Endothelial cell of umbilical vein (primary cell): ENCODE data around the gene STAC3. TPM values are rescaled to one million over a fixed set of nuclear protein-coding genes. Genes with fewer than 3 reads are reported as not detected.

ENCODE experiments used
- BruUV-seq: library from RNA; stranded (reverse); fragments of 400-500 nt; replicated peaks from 2 replicates; lab custom pipeline; 2021; lab: Mats Ljungman, UMichigan
- CTCF ChIA-PET: fragments of 300-600, 350-600 bp; sonication (Branson Sonifier 250); formaldehyde crosslinking; loops from one replicate; lab custom pipeline; 2021; ENCODE audit warnings: antibody characterized with exemption, inconsistent platforms; lab: Charles Lee
- POLR2A ChIA-PET: fragments of 300-600, 350-600 bp; sonication (Branson Sonifier 250); formaldehyde crosslinking; loops from one replicate; lab custom pipeline; 2021; ENCODE audit warnings: antibody characterized with exemption, inconsistent platforms; lab: Charles Lee
- DNase-seq: peaks from one replicate; pipeline ENCODE4 v3.0.0-alpha.2; 2011; ENCODE audit warnings: low read depth, low spot score
- FAIRE-seq: peaks from 2 replicates; lab custom pipeline; 2011; peaks lifted over from hg19 to GRCh38; lab: Jason Lieb, UNC
- H2AFZ ChIP-seq: 2 replicates; pipeline ENCODE4 v1.6.0; 2012; ENCODE audit warnings: low read depth, low read length, control low read depth, inconsistent platforms
- H3K27ac ChIP-seq: 2 replicates; pipeline ENCODE4 v1.5.1; 2011; ENCODE audit warnings: low read depth, mild to moderate bottlenecking, control low read depth, low read length, moderate library complexity; ENCODE audit not compliant: insufficient read depth
- H3K27me3 ChIP-seq, 2 experiments: 2 replicates each; pipeline versions ENCODE4 v1.6.0 to v1.6.1; 2011; ENCODE audit warnings: low read length in 2 of 2, mixed read lengths in 1 of 2; ENCODE audit not compliant: control insufficient read depth in 2 of 2, insufficient read depth in 2 of 2
- H3K36me3 ChIP-seq, 2 experiments: 2 replicates in 1 of 2; 3 replicates in 1 of 2; pipeline ENCODE4 v1.5.1; 2011; ENCODE audit warnings: low read length in 2 of 2, mild to moderate bottlenecking in 1 of 2, moderate library complexity in 1 of 2; ENCODE audit not compliant: control insufficient read depth in 2 of 2, insufficient read depth in 2 of 2; ENCODE audit errors: extremely low read depth in 1 of 2
- H3K4me1 ChIP-seq: 3 replicates; pipeline ENCODE4 v1.5.1; 2011; ENCODE audit warnings: mild to moderate bottlenecking, low read length; ENCODE audit not compliant: control insufficient read depth, insufficient read depth; ENCODE audit errors: extremely low read depth
- H3K4me2 ChIP-seq: 2 replicates; pipeline ENCODE4 v1.6.1; 2011; ENCODE audit warnings: low read length, control low read depth, mixed read lengths; ENCODE audit not compliant: insufficient read depth
- H3K4me3 ChIP-seq, 3 experiments: fragments of 200-600 bp in 1 of 3; sonication (generic), shearing (Covaris generic) in 1 of 3; replicated peaks in 1 of 3; 2 replicates each; pipeline ENCODE4 v1.5.1; 2011 to 2016; ENCODE audit warnings: control low read depth in 3 of 3, low read length in 3 of 3, mild to moderate bottlenecking in 2 of 3, inconsistent platforms in 1 of 3, low read depth in 1 of 3, moderate library complexity in 1 of 3; ENCODE audit not compliant: insufficient read depth in 1 of 3
- H3K79me2 ChIP-seq: 2 replicates; pipeline ENCODE4 v1.6.0; 2012; ENCODE audit warnings: low read length, inconsistent platforms; ENCODE audit not compliant: control insufficient read depth, insufficient read depth
- H3K9ac ChIP-seq: replicated peaks from 2 replicates; pipeline ENCODE3; 2011; ENCODE audit warnings: low read length, control low read depth; ENCODE audit not compliant: insufficient read depth; ENCODE audit errors: extremely low read depth
- H3K9me1 ChIP-seq: replicated peaks from 3 replicates; pipeline ENCODE4 v1.6.0; 2011; ENCODE audit warnings: mild to moderate bottlenecking, low read length; ENCODE audit not compliant: control insufficient read depth, insufficient read depth; ENCODE audit errors: extremely low read depth
- H3K9me3 ChIP-seq: replicated peaks from 2 replicates; pipeline ENCODE4 v1.5.1; 2012; ENCODE audit warnings: low read length, inconsistent platforms; ENCODE audit not compliant: control insufficient read depth, insufficient read depth
- H4K20me1 ChIP-seq: replicated peaks from 2 replicates; pipeline ENCODE3; 2011; ENCODE audit warnings: mild to moderate bottlenecking, low read length; ENCODE audit not compliant: control insufficient read depth, insufficient read depth; ENCODE audit errors: extremely low read depth
- CTCF ChIP-seq, 2 donors: IDR thresholded peaks; 1 replicate in 1 of 2; 2 replicates in 1 of 2; pipeline ENCODE4 v1.5.1; 2011; ENCODE audit warnings: low read length in 2 of 2, mild to moderate bottlenecking in 2 of 2, moderate library complexity in 2 of 2, control low read depth in 1 of 2, inconsistent platforms in 1 of 2, low read depth in 1 of 2; ENCODE audit not compliant: insufficient read depth in 1 of 2; ENCODE audit errors: extremely low read depth in 1 of 2
- EZH2 ChIP-seq: IDR thresholded peaks from 2 replicates; pipeline ENCODE4 v1.6.1; 2012; ENCODE audit warnings: borderline replicate concordance, low read depth, mild to moderate bottlenecking, moderate library complexity, low read length, inconsistent platforms; ENCODE audit not compliant: severe bottlenecking
- FOS ChIP-seq: IDR thresholded peaks from 2 replicates; pipeline ENCODE4 v1.6.1; 2011; ENCODE audit warnings: mild to moderate bottlenecking, low read length, moderate library complexity, borderline replicate concordance; ENCODE audit not compliant: insufficient read depth
- GATA2 ChIP-seq: IDR thresholded peaks from 2 replicates; pipeline ENCODE4 v1.7.0; 2011; ENCODE audit warnings: low read depth, mild to moderate bottlenecking, moderate library complexity, mixed read lengths, low read length; ENCODE audit not compliant: insufficient read length, insufficient read depth
- JUN ChIP-seq: IDR thresholded peaks from 2 replicates; pipeline ENCODE4 v1.6.1; 2011; ENCODE audit warnings: borderline replicate concordance, low read depth; ENCODE audit not compliant: insufficient read length, insufficient read depth
- MAX ChIP-seq: IDR thresholded peaks from 2 replicates; pipeline ENCODE4 v1.6.1; 2011; ENCODE audit not compliant: insufficient read depth, insufficient read length
- MYC ChIP-seq: IDR thresholded peaks from one replicate; pipeline ENCODE4 v1.6.1; 2011; ENCODE audit warnings: mild to moderate bottlenecking, low read depth, low read length
- POLR2A ChIP-seq: IDR thresholded peaks from 2 replicates; pipeline ENCODE4 v1.6.1; 2012; ENCODE audit warnings: low read depth, mild to moderate bottlenecking, control low read depth, low read length
- POLR2AphosphoS5 ChIP-seq: IDR thresholded peaks from 2 replicates; pipeline ENCODE4 v1.6.1; 2012; ENCODE audit warnings: low read depth, mild to moderate bottlenecking, control low read depth, low read length, moderate library complexity; ENCODE audit not compliant: insufficient read depth
- dilution Hi-C: fragments of 300-500 bp; cut with MboI; formaldehyde crosslinking; loops from one replicate; pipeline ENCODE4 v1.15.0; 2019; ENCODE audit warnings: low sequenced_read_pairs; ENCODE audit not compliant: extremely low pct_ligation_motif_present
- intact Hi-C: fragments of 100-400 bp; cut with micrococcal nuclease; formaldehyde crosslinking; loops from one replicate; pipeline ENCODE4 v1.10.0; 2022
- polyA plus RNA-seq, 4 experiments: library from polyadenylated mRNA; depleted of rRNA in 3 of 4; stranded (reverse) in 3 of 4; unstranded in 1 of 4; fragments of >200 nt; gene quantifications; 2 replicates each; pipeline versions ENCODE4 v1.2.1 to v1.2.3, GENCODE V29; 2011 to 2012; ENCODE audit warnings: missing spikeins in 1 of 4
- total RNA-seq: library from RNA; stranded (reverse); gene quantifications from 2 replicates; pipeline ENCODE4 v1.2.3, GENCODE V29; 2021

STAC3 gene
- total and polyA plus RNA-seq, 2 donors (not counting 3 experiments of a cell fraction or from before 2014, with no cell fraction given) = 0.36 to 0.55 TPM

- Histone ChIP-seq H3K4me3 (no peak overlapping the region), H2AFZ (no peak overlapping the region), H3K9me3 (no peaks in the 10 kb centered on the region), H3K27ac (no peak overlapping the region), H3K9ac (no peak overlapping the region), H3K9me1 (no peaks in the 10 kb centered on the region), H3K4me2 (no peak overlapping the region), H3K4me1 (no peaks in the 10 kb centered on the region), H3K27me3 (no peaks in the 10 kb centered on the region), H3K36me3 (no peaks in the 10 kb centered on the region), H4K20me1 (no peaks in the 10 kb centered on the region), H3K79me2 (no peaks in the 10 kb centered on the region)
- no peak for TF ChIP-seq POLR2AphosphoS5
- TF ChIP-seq FOS = no peak
- no peak for TF ChIP-seq POLR2A
- no peak for TF ChIP-seq JUN
- no peak for TF ChIP-seq CTCF (IDR thresholded peaks at IDR 0.05; ENCODE audit: extremely low read depth in 1 of 2, insufficient read depth in 1 of 2, low read depth in 1 of 2, low read length in 2 of 2)
- TF ChIP-seq EZH2 = no peak
- no peak for TF ChIP-seq MYC
- TF ChIP-seq MAX = no peak
- TF ChIP-seq GATA2 = no peak
- DNase-seq = no peak
- intact Hi-C loops = no loop called here
- ChIA-PET POLR2A (interaction anchor here (0.5 kb wide), 1 partner anchor 174 kb away, joined by 6 read pairs; no protein-coding TSS in a partner anchor), CTCF (interaction anchor here (0.9 to 1.9 kb wide), 4 partner anchors 9 to 71 kb away, joined by 3 to 5 read pairs (median 4); no protein-coding TSS in a partner anchor)
- BruUV-seq = no TSS peak
- no peak for FAIRE-seq
- dilution Hi-C loops = no loop called here
Observed at GRCh38 chr12:57195186-57195585, 55.8 kb downstream of the STAC3 start.
